Fibroblast of lung (primary cell): ENCODE measurements around the gene KCND3. TPM values are rescaled to one million over a fixed set of nuclear protein-coding genes. Genes with fewer than 3 reads are reported as not detected.

ENCODE experiments used
- DNase-seq, 2 donors: peaks; one replicate each; pipeline versions ENCODE4 v3.0.0 to v3.0.0-alpha.2; 2010; ENCODE audit warnings: low read depth in 2 of 2
- H2AFZ ChIP-seq: 2 replicates; pipeline ENCODE4 v1.5.1; 2012; ENCODE audit warnings: low read length, control low read depth, inconsistent platforms
- H3K27ac ChIP-seq: 2 replicates; pipeline ENCODE4 v1.5.1; 2011; ENCODE audit warnings: low read length, control low read depth; ENCODE audit not compliant: insufficient read depth
- H3K27me3 ChIP-seq: 2 replicates; pipeline ENCODE4 v1.5.1; 2011; ENCODE audit warnings: mild to moderate bottlenecking, low read length; ENCODE audit not compliant: control insufficient read depth, insufficient read depth
- H3K36me3 ChIP-seq: 2 replicates; pipeline ENCODE4 v1.5.1; 2011; ENCODE audit warnings: low read length; ENCODE audit not compliant: control insufficient read depth, insufficient read depth
- H3K4me1 ChIP-seq: 2 replicates; pipeline ENCODE4 v1.5.1; 2011; ENCODE audit warnings: low read length; ENCODE audit not compliant: control insufficient read depth, insufficient read depth; ENCODE audit errors: extremely low read depth
- H3K4me2 ChIP-seq: 2 replicates; pipeline ENCODE4 v1.5.1; 2011; ENCODE audit warnings: low read length, control low read depth; ENCODE audit not compliant: insufficient read depth; ENCODE audit errors: extremely low read depth
- H3K4me3 ChIP-seq, 4 experiments: fragments of 200-600 bp in 1 of 4; sonication (generic) in 1 of 4; replicated peaks in 1 of 4; 2 replicates each; pipeline ENCODE4 v1.5.1; 2011 to 2016; ENCODE audit warnings: low read length in 4 of 4, low read depth in 3 of 4, mild to moderate bottlenecking in 3 of 4, control low read depth in 2 of 4, inconsistent platforms in 1 of 4, mixed read lengths in 1 of 4; ENCODE audit not compliant: insufficient read depth in 1 of 4; ENCODE audit errors: control extremely low read depth in 1 of 4
- H3K79me2 ChIP-seq: 2 replicates; pipeline ENCODE4 v1.5.1; 2012; ENCODE audit warnings: mild to moderate bottlenecking, low read length, inconsistent platforms; ENCODE audit not compliant: control insufficient read depth, insufficient read depth
- H3K9ac ChIP-seq: 2 replicates; pipeline ENCODE4 v1.5.1; 2011; ENCODE audit warnings: mild to moderate bottlenecking, low read length, control low read depth; ENCODE audit not compliant: insufficient read depth
- H3K9me3 ChIP-seq: 2 replicates; pipeline ENCODE4 v1.5.1; 2012; ENCODE audit warnings: low read depth, low read length; ENCODE audit not compliant: control insufficient read depth, insufficient read depth
- H4K20me1 ChIP-seq: 2 replicates; pipeline ENCODE4 v1.5.1; 2011; ENCODE audit warnings: low read length; ENCODE audit not compliant: control insufficient read depth, insufficient read depth; ENCODE audit errors: extremely low read depth
- EZH2 ChIP-seq: IDR thresholded peaks from 2 replicates; pipeline ENCODE4 v1.5.1; 2012; ENCODE audit warnings: low read length, control low read depth, mild to moderate bottlenecking; ENCODE audit errors: missing control alignments
- polyA plus RNA-seq, 2 donors: library from polyadenylated mRNA; depleted of rRNA in 1 of 2; stranded (reverse) in 1 of 2; unstranded in 1 of 2; fragments of >200 nt; gene quantifications; 2 replicates each; pipeline ENCODE4 v1.2.1, GENCODE V29; 2011 to 2012; ENCODE audit warnings: missing spikeins in 1 of 2
- total RNA-seq: library from RNA; depleted of rRNA; stranded (reverse); fragments of >200 nt; gene quantifications from 2 replicates; pipeline ENCODE4 v1.2.1, GENCODE V29; 2014
- TF ChIP-seq, protein P1 (sequence below), 2 donors: IDR thresholded peaks in 1 of 2; conservative IDR thresholded peaks in 1 of 2; 1 replicate in 1 of 2; 2 replicates in 1 of 2; pipeline ENCODE4 v1.5.1; 2011 to 2012; ENCODE audit warnings: low read length in 2 of 2, control low read depth in 1 of 2, inconsistent platforms in 1 of 2, low read depth in 1 of 2, mild to moderate bottlenecking in 1 of 2

The KCND3 gene
- total and polyA plus RNA-seq, 2 donors (not counting 1 experiment from before 2014, with no cell fraction given): 0.66 to 9.3 TPM

DNA sequence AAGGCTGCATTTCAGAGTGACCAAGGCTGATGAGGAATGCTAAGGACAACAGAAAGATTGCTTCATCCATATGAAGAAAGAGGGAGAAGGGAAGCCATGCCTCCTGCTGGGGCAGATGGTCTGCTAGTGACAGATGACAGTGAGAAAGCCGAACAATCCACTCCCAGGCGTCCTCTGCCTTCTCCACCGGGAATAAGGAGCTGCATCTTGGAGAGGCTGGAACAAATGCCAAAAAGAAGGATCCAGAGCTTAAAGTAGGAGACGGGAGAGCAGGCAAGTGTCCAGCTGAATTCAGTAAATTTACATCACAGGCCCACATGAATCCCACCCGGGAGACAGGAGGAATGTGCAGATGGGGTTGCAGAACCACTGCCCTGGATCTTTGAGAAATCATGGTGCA, 200.3 kb downstream of the KCND3 start:
- H3K36me3 ChIP-seq: no peaks in the 10 kb centered on the region
- no peak for DNase-seq
- H3K79me2 ChIP-seq: no peaks in the 10 kb centered on the region
- H2AFZ ChIP-seq: no peak overlapping the region
- H3K4me2 ChIP-seq: no peak overlapping the region
- no peaks in the 10 kb centered on the region for H4K20me1 ChIP-seq
- peaks cover 9% of the 10 kb centered on the region for H3K27me3 ChIP-seq
- no peak overlapping the region for H3K27ac ChIP-seq
- H3K4me3 ChIP-seq: no peak overlapping the region
- TF ChIP-seq, protein P1, sequence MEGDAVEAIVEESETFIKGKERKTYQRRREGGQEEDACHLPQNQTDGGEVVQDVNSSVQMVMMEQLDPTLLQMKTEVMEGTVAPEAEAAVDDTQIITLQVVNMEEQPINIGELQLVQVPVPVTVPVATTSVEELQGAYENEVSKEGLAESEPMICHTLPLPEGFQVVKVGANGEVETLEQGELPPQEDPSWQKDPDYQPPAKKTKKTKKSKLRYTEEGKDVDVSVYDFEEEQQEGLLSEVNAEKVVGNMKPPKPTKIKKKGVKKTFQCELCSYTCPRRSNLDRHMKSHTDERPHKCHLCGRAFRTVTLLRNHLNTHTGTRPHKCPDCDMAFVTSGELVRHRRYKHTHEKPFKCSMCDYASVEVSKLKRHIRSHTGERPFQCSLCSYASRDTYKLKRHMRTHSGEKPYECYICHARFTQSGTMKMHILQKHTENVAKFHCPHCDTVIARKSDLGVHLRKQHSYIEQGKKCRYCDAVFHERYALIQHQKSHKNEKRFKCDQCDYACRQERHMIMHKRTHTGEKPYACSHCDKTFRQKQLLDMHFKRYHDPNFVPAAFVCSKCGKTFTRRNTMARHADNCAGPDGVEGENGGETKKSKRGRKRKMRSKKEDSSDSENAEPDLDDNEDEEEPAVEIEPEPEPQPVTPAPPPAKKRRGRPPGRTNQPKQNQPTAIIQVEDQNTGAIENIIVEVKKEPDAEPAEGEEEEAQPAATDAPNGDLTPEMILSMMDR (conservative IDR thresholded peaks at IDR 0.05 in 1 of 2, IDR thresholded peaks at IDR 0.05 in 1 of 2; ENCODE audit: low read depth in 1 of 2, low read length in 2 of 2): no peak
- no peak overlapping the region for H3K9ac ChIP-seq
- H3K4me1 ChIP-seq: no peaks in the 10 kb centered on the region
- H3K9me3 ChIP-seq: no peaks in the 10 kb centered on the region

DNA sequence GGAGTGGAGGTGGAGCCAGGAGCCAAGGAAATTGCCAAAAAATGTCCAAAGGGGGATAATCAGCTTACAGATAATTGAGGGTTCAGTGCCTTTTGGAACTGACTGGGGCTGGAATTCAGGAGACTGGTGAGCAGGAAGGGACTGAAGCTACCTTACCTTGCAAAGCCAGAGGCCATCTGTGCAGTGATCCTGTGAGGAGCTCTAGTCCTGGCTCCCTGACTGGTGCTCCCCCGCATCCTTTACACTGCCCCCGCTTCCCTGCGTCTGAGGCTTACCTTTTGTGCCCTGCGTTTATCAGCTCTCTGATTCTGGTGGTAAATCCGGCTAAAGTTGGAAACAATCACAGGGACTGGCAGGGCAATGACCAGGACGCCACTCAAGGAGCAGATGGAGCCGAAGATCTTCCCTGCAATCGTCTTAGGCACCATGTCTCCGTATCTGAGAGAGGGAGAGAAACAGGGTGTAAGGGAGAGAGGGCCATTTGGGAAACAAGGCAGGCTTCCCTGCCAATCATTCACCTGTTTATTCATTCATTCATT, 202.7 kb downstream of the KCND3 start:
- Histone ChIP-seq H3K9me3 (no peaks in the 10 kb centered on the region), H3K4me1 (no peaks in the 10 kb centered on the region), H2AFZ (no peak overlapping the region), H3K9ac (no peak overlapping the region), H4K20me1 (no peaks in the 10 kb centered on the region), H3K27me3 (peaks cover 9% of the 10 kb centered on the region), H3K36me3 (no peaks in the 10 kb centered on the region), H3K79me2 (no peaks in the 10 kb centered on the region), H3K4me3 (no peak overlapping the region), H3K4me2 (no peak overlapping the region), H3K27ac (no peak overlapping the region)
- no peak for DNase-seq
- no peak for TF ChIP-seq EZH2
- TF ChIP-seq, protein P1 (conservative IDR thresholded peaks at IDR 0.05 in 1 of 2, IDR thresholded peaks at IDR 0.05 in 1 of 2; ENCODE audit: low read depth in 1 of 2, low read length in 2 of 2): no peak

DNA sequence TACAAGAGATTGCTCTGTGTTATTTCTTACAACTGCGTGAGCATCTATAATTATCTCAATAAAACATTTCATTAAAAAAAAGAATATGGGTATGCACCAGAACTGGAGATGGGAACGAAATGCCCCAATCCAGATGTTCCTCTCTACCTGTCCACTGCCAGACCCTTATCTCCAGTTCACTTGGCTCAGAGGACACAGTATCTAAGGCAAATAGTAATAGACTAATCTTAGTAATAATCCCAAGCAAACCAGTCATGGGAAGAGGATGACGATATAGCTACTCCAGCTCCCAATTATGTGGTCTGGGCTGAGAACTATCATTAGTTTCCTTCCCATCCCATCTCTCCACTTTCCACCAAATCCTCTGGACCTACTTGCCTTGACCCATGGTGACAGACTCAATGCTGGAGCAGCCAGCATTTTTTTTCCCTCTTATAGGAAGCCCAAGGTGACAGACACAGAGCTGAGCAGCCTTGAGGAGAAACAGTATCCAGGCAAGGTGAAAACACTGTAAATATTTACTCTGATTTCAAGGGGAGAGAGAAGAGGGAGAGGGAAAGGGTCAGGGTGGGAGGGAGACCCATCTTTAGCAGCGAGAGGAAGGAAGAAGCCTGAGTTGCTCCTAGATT, 205.1 kb downstream of the KCND3 start:
- no peaks in the 10 kb centered on the region for H3K36me3 ChIP-seq
- H3K4me3 ChIP-seq: no peak overlapping the region
- no peak overlapping the region for H3K27ac ChIP-seq
- no peak overlapping the region for H3K4me2 ChIP-seq
- H3K4me1 ChIP-seq: no peaks in the 10 kb centered on the region
- H2AFZ ChIP-seq: no peak overlapping the region
- no peak for TF ChIP-seq EZH2
- TF ChIP-seq, protein P1 (conservative IDR thresholded peaks at IDR 0.05 in 1 of 2, IDR thresholded peaks at IDR 0.05 in 1 of 2; ENCODE audit: low read depth in 1 of 2, low read length in 2 of 2): no peak
- no peaks in the 10 kb centered on the region for H4K20me1 ChIP-seq
- H3K9ac ChIP-seq: no peak overlapping the region
- H3K79me2 ChIP-seq: no peaks in the 10 kb centered on the region
- no peak for DNase-seq
- H3K9me3 ChIP-seq: no peaks in the 10 kb centered on the region
- peaks cover 9% of the 10 kb centered on the region for H3K27me3 ChIP-seq
